GM18867 (cell line): ENCODE measurements around the gene HAP1.
"Not testable (repeated sequence)": the region's sequence is repeated elsewhere in the genome, so short reads cannot be mapped to it uniquely, and the experiment has no call there.

Experiments used
- ATAC-seq: cut with Tn5 transposase; IDR thresholded peaks from one replicate; pipeline ENCODE4 v1.9.1; 2021; ENCODE audit warnings: mild to moderate bottlenecking, moderate library complexity; ENCODE audit not compliant: unreplicated experiment

HAP1 gene

GRCh38 chr17:41725134-41725533 is 9.3 kb downstream of the HAP1 start:
- ATAC-seq, result no peak

GRCh38 chr17:41724476-41725050 is 9.9 kb downstream of the HAP1 start:
- ATAC-seq, result no peak

- no peak for ATAC-seq
Measured at GRCh38 chr17:41723801-41724475, 10.5 kb downstream of the HAP1 start.

- ATAC-seq, result no peak
Measured at GRCh38 chr17:41722231-41722630, 12.2 kb downstream of the HAP1 start.

DNA sequence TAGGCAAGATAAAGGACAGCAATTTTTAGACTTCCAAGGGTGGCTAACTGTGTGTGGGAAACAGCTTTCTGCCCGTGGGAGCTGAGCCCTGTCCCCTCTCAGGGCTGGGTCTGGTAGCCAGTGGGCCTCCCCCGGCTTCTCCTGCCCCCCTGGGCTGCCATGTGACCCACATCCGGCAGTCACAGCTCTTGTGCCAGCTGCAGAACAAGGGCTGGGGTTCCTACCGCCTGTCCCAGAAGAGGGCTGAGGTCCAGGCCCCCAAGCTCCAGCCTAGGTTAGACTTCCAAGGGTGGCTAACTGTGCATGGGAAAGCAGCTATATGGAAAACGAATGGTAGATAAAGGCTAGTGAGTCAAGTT is 16.2 kb downstream of the HAP1 start:
- ATAC-seq, result no peak

DNA sequence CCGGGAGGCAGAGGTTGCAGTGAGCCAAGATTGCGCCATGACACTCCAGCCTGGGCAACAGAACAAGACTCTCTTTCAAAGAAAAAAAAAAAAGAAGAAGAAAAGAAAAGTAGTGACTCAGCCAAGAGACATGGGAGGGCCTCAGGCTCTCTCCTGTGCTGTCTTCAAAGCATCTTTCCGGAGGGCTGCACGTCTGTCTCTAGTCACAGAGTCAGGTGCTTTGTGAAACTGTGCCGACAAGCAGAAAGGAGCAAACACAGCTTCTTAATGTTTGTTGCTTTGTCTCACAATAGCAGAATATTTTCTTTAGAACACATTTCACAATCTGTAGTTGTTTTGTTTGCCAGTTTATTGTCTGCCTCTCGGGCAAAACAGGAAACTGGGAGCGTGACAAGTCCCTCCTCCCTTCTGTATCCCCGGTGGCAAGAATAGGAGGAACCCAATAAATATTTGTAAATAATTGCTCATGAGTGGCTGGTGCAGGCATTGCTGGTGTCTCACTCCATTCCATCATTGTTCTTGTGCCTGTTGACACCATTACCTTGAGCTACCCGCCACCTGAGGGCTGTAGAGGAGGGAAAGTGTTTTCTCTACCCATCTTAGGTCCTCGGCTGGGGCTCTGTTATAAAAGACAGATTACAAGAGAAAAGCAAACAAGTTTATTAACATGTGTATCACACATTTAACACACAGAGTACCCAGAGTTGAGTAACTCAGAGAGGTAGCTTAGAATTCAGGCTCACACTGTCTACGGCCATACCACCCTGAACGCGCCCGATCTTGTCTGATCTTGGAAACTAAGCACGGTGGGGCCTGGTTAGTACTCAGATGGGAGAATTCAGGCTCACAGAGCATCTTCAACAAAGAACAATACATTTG is 16.8 kb downstream of the HAP1 start:
- ATAC-seq, result no peak

DNA sequence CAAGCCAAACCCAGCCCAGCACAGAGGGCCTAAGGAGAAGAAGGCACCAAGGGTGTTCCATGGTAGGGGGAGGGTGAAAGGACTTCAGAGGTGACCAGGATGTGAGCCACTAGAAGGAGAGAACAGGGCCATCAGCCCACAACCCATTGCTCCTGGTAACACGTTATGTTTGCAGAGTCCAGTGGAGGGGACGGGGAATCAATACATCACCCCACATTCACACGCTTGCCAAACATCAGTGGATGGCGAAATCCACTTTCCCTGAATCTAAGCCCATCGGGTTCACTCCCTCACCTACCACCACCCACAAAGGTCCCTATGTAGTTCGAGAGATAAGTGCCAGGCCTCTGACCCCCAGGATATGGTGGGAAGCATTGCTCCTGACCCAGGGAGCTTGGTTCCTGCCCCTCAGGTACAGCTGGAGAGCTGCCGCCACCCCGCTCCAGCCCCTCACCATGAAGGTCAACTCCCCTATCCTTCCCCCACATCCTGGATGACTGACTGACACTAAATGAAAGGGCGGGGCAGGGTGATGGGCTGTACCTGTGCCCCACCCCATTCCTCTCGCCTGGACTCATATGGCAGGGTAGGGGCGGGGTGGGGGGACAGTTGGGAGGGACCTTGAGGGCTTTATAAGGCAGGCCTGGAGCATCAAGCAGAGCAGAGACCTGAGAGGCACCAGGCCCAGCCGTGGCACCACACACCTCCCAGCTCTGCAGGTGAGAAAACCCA is 22.6 kb downstream of the HAP1 start, which contains the start of gene GAST:
TSS of gene GAST (plus strand) at position 663 of the 732 bp plus-strand sequence. CDS start 3,106 bp downstream, outside the sequence.
- ATAC-seq, result no peak

- no peak for ATAC-seq
Measured at GRCh38 chr17:41710472-41711090, 23.9 kb downstream of the HAP1 start.

GRCh38 chr17:41707803-41708669 is 26.4 kb downstream of the HAP1 start:
- ATAC-seq, result no peak

GRCh38 chr17:41705271-41705991 is 29.0 kb downstream of the HAP1 start:
- no peak for ATAC-seq

GRCh38 chr17:41702712-41703111 is 31.7 kb downstream of the HAP1 start:
- ATAC-seq, result no peak

DNA sequence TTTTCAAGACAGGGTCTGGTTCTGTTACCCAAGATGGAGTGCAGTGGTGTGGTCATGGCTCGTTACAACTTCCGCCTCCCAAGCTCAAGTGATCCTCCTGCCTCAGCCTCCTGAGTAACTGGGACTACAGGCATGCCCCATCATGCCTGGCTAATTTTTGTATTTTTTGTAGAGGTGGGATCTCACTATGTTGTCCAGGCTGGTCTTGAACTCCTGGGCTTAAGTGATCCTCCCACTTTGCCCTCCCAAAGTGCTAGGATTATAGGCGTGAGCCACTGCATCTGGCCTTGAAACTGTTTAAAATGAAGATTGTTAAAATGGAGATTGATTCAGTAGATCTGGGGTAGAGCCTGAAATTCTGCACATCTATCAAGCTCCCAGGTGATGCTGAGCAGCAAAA is 33.6 kb downstream of the HAP1 start:
- ATAC-seq, result not testable (repeated sequence)

DNA sequence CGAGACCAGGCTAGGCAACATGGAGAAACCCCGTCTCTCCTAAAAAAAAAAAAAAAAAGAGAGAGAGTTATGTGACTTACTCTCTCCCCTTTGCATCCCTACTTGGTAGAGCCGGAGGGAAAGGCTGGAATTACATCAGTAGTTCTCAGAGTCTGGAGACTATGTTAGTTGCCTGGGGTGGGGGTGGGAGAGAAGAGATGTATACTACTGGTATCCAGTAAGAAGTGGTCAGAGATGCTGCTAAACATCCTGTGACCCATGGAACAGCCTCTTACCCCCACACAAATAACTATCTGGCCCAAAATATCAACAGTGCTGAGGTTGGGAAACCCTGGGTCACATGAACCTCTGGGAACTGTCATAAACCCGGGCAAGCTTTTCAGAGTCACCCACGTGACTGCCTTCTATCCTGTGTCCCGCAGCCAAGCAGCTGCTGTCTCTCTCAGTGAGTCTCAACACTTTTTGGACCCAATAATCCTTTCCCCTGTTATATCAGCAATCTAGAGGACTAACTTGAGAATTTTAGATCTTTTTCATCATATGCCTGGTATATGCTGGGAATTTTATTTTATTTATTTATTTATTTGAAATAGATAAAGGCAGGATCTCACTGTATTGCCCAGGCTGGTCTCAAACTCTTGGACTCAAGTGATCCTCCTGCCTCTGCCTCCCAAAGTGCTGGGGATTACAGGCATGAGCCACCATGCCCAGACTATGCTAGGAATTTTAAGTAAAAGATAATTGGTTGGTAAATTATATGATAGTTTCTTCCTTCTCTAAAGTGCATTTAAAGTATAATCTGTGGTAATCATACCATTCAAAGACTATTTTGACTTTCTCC is 37.1 kb downstream of the HAP1 start:
- ATAC-seq, result no peak

DNA sequence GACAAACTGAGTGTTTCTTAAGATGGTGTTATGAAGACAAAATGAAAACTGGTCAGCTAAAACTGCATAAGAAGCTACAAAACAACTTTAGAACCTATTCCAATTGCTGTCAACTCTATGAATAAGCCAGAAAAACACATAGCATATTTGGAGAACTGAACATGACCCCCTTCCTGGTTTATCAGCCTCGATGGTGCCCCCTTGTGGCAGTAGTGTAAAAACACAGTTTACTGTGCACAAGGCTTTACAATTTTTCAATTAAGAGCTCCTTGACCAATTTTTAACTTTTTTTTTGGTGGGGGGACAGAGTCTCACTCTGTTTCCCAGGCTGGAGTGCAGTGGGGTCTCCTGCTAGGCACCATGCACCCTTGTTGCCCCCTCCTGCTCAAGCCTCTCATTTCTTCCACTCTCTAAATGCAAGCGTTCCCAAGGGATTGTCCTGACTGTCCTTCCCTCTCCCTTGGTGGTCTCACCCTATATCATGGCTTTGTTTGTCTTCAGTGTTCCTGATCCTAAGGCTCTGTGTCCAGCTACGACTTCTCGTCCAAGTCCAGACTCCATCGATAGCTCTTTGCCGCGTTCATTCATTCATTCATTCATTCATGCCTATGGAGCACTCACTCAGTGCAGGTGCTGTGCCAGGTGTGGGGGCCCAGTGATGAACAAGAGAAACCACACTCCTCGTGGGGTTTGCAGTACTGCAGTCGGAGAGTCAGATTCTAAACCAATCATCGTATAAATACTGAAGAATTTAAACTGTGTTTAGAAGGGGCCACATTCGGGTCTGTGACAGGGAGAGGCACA is 38.3 kb downstream of the HAP1 start:
- ATAC-seq, result no peak

GRCh38 chr17:41695134-41695661 is 39.2 kb downstream of the HAP1 start:
- ATAC-seq, result no peak

DNA sequence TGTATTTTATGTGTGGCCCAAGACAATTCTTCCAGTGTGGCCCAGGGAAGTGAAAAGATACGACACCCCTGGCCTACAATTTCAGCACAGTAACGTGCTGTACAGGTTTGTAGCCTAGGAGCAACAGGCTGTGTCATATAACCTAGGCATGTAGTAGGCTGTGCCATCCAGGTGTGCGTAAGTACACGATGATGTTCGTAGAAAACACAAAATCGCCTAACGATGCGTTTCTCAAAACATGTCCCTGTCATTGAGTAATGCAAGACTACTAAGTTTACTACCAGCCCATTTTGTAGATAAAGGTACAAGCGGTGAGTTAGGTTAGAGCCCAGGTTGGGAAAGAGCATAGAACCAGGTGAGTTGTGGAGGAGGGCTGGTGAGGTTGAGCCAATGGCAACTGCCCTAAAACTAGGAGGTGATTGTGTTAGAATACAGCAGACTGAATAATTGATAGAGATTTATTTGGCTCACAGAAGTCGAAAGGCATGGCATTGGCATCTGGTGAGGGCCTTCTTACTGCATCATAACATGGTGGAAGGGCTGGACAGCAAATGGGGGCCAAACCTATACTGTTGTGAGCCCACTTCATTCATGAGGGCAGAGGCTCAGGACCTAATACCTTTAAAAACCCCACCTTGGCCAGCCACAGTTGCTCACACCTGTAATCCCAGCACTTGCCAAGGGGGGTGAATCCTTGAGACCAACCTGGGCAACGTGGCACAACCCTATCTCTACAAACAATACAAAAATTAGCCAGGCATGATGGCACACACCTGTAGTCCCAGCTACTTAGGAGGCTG is 41.5 kb downstream of the HAP1 start:
- no peak for ATAC-seq
